SU-DHL-6 (cell line): Measurements from ENCODE around the gene DCC.
"Not testable (repeated sequence)": the region's sequence is repeated elsewhere in the genome, so short reads cannot be mapped to it uniquely, and the experiment has no call there.

Experiments used
- H2AFZ ChIP-seq: fragments of 200-600 bp; sonication (generic); 2 replicates; pipeline ENCODE4 v1.6.1; 2014; ENCODE audit warnings: low read depth, mild to moderate bottlenecking, moderate library complexity, mixed read lengths, antibody characterized with exemption, low read length; ENCODE audit not compliant: severe bottlenecking
- H3F3A ChIP-seq: fragments of 200-600 bp; shearing (Covaris generic); 2 replicates; pipeline ENCODE4 v1.6.0; 2016; ENCODE audit warnings: antibody characterized with exemption, mild to moderate bottlenecking; ENCODE audit not compliant: insufficient read depth
- H3K27ac ChIP-seq: fragments of 200-600 bp; sonication (generic); 2 replicates; pipeline ENCODE4 v1.5.1; 2016; ENCODE audit warnings: low read depth, mild to moderate bottlenecking, low read length, moderate library complexity, mixed read lengths
- H3K27me3 ChIP-seq: fragments of 200-600 bp; sonication (generic), shearing (Covaris generic); 2 replicates; pipeline ENCODE4 v1.6.0; 2014; ENCODE audit warnings: mild to moderate bottlenecking, low read length
- H3K36me3 ChIP-seq: fragments of 200-600 bp; sonication (generic); 2 replicates; pipeline ENCODE4 v1.6.1; 2014; ENCODE audit warnings: mild to moderate bottlenecking, low read length, mixed read lengths
- H3K4me2 ChIP-seq: fragments of 300-600, 200-600 bp; shearing (Covaris generic), sonication (generic); 2 replicates; pipeline ENCODE4 v1.6.0; 2014; ENCODE audit warnings: low read length, low read depth, mild to moderate bottlenecking; ENCODE audit not compliant: poor library complexity, severe bottlenecking
- H3K4me3 ChIP-seq: fragments of 200-600 bp; sonication (generic); 2 replicates; pipeline ENCODE4 v1.5.1; 2014; ENCODE audit warnings: antibody characterized with exemption, low read length, mild to moderate bottlenecking, mixed read lengths; ENCODE audit not compliant: insufficient read depth, poor library complexity, severe bottlenecking
- H3K79me2 ChIP-seq: fragments of 200-600 bp; sonication (generic); 2 replicates; pipeline ENCODE4 v1.6.1; 2014; ENCODE audit warnings: mild to moderate bottlenecking, low read length, moderate library complexity; ENCODE audit not compliant: insufficient read depth
- H3K9ac ChIP-seq: fragments of 200-600 bp; sonication (generic); 2 replicates; pipeline ENCODE4 v1.7.0; 2014; ENCODE audit warnings: mild to moderate bottlenecking, low read length
- H3K9me2 ChIP-seq: fragments of 200-600 bp; sonication (generic); replicated peaks from 2 replicates; pipeline ENCODE4 v1.6.1; 2014; ENCODE audit warnings: low read length; ENCODE audit not compliant: insufficient read depth
- H3K9me3 ChIP-seq: fragments of 200-600 bp; sonication (generic); 2 replicates; pipeline ENCODE4 v1.6.1; 2014; ENCODE audit warnings: low read length, mixed read lengths; ENCODE audit not compliant: insufficient read depth
- H4K20me1 ChIP-seq: fragments of 200-600 bp; sonication (generic); 2 replicates; pipeline ENCODE4 v1.6.1; 2014; ENCODE audit warnings: low read depth, mild to moderate bottlenecking, antibody characterized with exemption, low read length, moderate library complexity, mixed read lengths
- EZH2phosphoT487 ChIP-seq: fragments of 200-600 bp; sonication (generic), shearing (Covaris generic); conservative IDR thresholded peaks from 2 replicates; pipeline ENCODE4 v1.6.1; 2018; ENCODE audit warnings: mild to moderate bottlenecking, antibody characterized with exemption, low read length, moderate library complexity, mixed read lengths
- TF ChIP-seq, protein P1 (sequence below): fragments of 200-600 bp; sonication (generic); IDR thresholded peaks from one replicate; pipeline ENCODE4 v1.5.1; 2017; ENCODE audit warnings: antibody characterized with exemption, mild to moderate bottlenecking, low read length, moderate library complexity; ENCODE audit not compliant: insufficient read depth, poor library complexity, severe bottlenecking

The DCC gene

DNA sequence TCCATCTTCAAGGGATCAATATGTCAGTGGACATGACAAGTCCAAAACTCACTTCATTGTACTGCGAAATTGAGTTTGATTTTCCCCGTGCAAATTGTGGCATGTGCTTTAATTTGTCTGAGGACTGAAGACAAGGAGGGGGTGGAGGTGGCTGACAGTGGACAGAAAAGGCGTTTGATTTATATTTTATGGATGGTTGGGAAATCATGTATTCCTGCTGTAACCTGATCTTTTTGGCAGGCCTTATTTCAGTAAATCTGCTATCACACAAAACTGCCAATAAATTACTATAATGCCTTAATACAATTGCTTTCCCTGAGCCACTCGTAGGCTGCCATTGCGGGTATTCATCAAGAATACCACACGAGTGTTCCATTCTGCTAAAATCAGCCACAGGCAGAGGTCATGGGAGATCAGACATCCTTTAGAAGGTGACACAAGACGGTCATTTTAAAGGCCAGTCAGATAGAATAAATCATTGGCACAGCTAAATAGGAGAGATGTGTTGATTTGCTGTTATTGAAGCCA is 1164.0 kb downstream of the DCC start:
- no peak overlapping the region for H3K27ac ChIP-seq
- H4K20me1 ChIP-seq: no peaks in the 10 kb centered on the region
- no peaks in the 10 kb centered on the region for H3K9me2 ChIP-seq
- H3K9me3 ChIP-seq: no peaks in the 10 kb centered on the region
- no peak overlapping the region for H3K9ac ChIP-seq
- H3K36me3 ChIP-seq: no peaks in the 10 kb centered on the region
- H3F3A ChIP-seq: no peaks in the 10 kb centered on the region
- no peak overlapping the region for H3K4me3 ChIP-seq
- H3K79me2 ChIP-seq: no peaks in the 10 kb centered on the region
- TF ChIP-seq, protein P1, sequence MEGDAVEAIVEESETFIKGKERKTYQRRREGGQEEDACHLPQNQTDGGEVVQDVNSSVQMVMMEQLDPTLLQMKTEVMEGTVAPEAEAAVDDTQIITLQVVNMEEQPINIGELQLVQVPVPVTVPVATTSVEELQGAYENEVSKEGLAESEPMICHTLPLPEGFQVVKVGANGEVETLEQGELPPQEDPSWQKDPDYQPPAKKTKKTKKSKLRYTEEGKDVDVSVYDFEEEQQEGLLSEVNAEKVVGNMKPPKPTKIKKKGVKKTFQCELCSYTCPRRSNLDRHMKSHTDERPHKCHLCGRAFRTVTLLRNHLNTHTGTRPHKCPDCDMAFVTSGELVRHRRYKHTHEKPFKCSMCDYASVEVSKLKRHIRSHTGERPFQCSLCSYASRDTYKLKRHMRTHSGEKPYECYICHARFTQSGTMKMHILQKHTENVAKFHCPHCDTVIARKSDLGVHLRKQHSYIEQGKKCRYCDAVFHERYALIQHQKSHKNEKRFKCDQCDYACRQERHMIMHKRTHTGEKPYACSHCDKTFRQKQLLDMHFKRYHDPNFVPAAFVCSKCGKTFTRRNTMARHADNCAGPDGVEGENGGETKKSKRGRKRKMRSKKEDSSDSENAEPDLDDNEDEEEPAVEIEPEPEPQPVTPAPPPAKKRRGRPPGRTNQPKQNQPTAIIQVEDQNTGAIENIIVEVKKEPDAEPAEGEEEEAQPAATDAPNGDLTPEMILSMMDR: no peak
- H2AFZ ChIP-seq: no peak overlapping the region
- H3K4me2 ChIP-seq: no peak overlapping the region
- H3K27me3 ChIP-seq: no peaks in the 10 kb centered on the region

DNA sequence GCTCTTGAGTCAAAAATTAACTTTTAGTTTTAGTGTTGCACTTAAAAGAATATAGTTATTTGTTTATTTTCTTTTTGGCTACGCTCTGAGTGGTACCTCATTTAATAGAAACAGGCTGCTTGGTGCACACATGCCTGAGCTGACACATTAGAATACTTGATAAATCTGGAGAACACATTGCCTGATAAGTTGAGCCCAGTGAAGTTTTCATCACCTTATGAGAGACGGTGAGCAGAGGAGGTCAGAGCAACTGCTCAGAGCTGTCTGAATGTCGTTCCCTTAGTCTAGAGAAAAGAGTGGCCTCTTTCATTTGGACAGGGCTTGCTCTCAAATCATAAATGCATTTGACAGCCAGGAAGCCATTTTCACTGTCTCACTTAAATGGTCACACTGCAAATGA is 1168.5 kb downstream of the DCC start:
- Histone ChIP-seq H3K9me3 (no peaks in the 10 kb centered on the region), H3K27ac (no peak overlapping the region), H4K20me1 (no peaks in the 10 kb centered on the region), H3K36me3 (no peaks in the 10 kb centered on the region), H3K79me2 (no peaks in the 10 kb centered on the region), H2AFZ (no peak overlapping the region), H3K9ac (no peak overlapping the region), H3F3A (no peaks in the 10 kb centered on the region), H3K4me2 (no peak overlapping the region), H3K27me3 (no peaks in the 10 kb centered on the region), H3K4me3 (no peak overlapping the region), H3K9me2 (no peaks in the 10 kb centered on the region)
- TF ChIP-seq, protein P1: no peak
- TF ChIP-seq EZH2phosphoT487: no peak

- TF ChIP-seq, protein P1: no peak
- TF ChIP-seq EZH2phosphoT487: no peak
- Histone ChIP-seq H3F3A (no peaks in the 10 kb centered on the region), H3K79me2 (no peaks in the 10 kb centered on the region), H3K9me2 (no peaks in the 10 kb centered on the region), H2AFZ (no peak overlapping the region), H3K27ac (no peak overlapping the region), H3K9ac (no peak overlapping the region), H3K36me3 (no peaks in the 10 kb centered on the region), H3K27me3 (no peaks in the 10 kb centered on the region), H3K9me3 (no peaks in the 10 kb centered on the region), H4K20me1 (no peaks in the 10 kb centered on the region), H3K4me3 (no peak overlapping the region), H3K4me2 (no peak overlapping the region)
Observed at GRCh38 chr18:53509886-53510285, 1169.9 kb downstream of the DCC start.

GRCh38 chr18:53511725-53512124 is 1171.7 kb downstream of the DCC start:
- not testable (repeated sequence) for H3K9me2 ChIP-seq, H3K4me3 ChIP-seq, H4K20me1 ChIP-seq, H3K27ac ChIP-seq, H3K9ac ChIP-seq, H2AFZ ChIP-seq, H3F3A ChIP-seq, H3K79me2 ChIP-seq, H3K9me3 ChIP-seq, H3K36me3 ChIP-seq, H3K27me3 ChIP-seq, H3K4me2 ChIP-seq
